GM23338 (cell line): ENCODE measurements around the gene MRTFA.
"Not testable (repeated sequence)": the region's sequence is repeated elsewhere in the genome, so short reads cannot be mapped to it uniquely, and the experiment has no call there.

Source experiments
- EZH2phosphoT487 ChIP-seq: fragments of 200-600 bp; sonication (generic); IDR thresholded peaks from one replicate; pipeline ENCODE4 v1.8.1; 2018; ENCODE audit warnings: antibody characterized with exemption; ENCODE audit not compliant: unreplicated experiment
- JUNB ChIP-seq: IDR thresholded peaks from one replicate; pipeline ENCODE4 v1.6.1; 2016; ENCODE audit warnings: antibody characterized with exemption; ENCODE audit not compliant: unreplicated experiment
- NANOG ChIP-seq: IDR thresholded peaks from 2 replicates; pipeline ENCODE4 v1.6.1; 2016; ENCODE audit warnings: antibody characterized with exemption, borderline replicate concordance
- POLR2AphosphoS5 ChIP-seq: IDR thresholded peaks from 2 replicates; pipeline ENCODE4 v1.6.1; 2016; ENCODE audit warnings: antibody characterized with exemption, low read depth
- ZNF331 ChIP-seq: fragments of 250-450 bp; sonication (Bioruptor Pico); IDR thresholded peaks from 2 replicates; pipeline ENCODE4 v1.5.0; 2020; ENCODE audit warnings: low read depth, mild to moderate bottlenecking, moderate library complexity
- TF ChIP-seq, protein P1 (sequence below), 2 experiments: fragments of 200-600 bp in 1 of 2; sonication (generic) in 1 of 2; conservative IDR thresholded peaks; 2 replicates each; pipeline versions ENCODE4 v1.5.1 to v1.6.1; 2016 to 2017; ENCODE audit warnings: antibody characterized with exemption in 2 of 2, low read depth in 2 of 2, mild to moderate bottlenecking in 2 of 2, moderate library complexity in 1 of 2
- TF ChIP-seq, protein P2 (sequence below): IDR thresholded peaks from one replicate; pipeline ENCODE4 v1.6.1; 2018; ENCODE audit warnings: antibody characterized with exemption; ENCODE audit not compliant: unreplicated experiment

DNA sequence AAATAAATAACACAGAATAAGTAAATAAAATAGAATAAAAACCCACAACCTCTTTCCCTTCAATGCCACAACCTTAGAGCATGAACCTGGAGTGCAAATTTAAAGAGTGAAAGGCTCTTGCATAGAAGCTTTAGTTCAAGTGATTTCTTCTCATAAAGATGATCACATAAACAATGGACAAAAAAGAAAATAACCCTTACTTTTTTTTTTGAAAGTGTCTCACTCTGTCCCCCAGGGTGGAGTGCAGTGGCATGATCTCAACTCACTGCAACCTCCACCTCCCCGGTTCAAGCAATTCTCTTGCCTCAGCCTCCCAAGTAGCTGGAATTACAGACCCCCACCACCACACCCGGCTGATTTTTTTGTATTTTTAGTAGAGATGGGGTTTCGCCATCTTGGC lies 10.7 kb downstream of the MRTFA start:
- not testable (repeated sequence) for TF ChIP-seq NANOG; POLR2AphosphoS5; EZH2phosphoT487; ZNF331 (CRISPR knock-in tag); JUNB
- TF ChIP-seq, protein P1, sequence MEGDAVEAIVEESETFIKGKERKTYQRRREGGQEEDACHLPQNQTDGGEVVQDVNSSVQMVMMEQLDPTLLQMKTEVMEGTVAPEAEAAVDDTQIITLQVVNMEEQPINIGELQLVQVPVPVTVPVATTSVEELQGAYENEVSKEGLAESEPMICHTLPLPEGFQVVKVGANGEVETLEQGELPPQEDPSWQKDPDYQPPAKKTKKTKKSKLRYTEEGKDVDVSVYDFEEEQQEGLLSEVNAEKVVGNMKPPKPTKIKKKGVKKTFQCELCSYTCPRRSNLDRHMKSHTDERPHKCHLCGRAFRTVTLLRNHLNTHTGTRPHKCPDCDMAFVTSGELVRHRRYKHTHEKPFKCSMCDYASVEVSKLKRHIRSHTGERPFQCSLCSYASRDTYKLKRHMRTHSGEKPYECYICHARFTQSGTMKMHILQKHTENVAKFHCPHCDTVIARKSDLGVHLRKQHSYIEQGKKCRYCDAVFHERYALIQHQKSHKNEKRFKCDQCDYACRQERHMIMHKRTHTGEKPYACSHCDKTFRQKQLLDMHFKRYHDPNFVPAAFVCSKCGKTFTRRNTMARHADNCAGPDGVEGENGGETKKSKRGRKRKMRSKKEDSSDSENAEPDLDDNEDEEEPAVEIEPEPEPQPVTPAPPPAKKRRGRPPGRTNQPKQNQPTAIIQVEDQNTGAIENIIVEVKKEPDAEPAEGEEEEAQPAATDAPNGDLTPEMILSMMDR (conservative IDR thresholded peaks at IDR 0.05; ENCODE audit: low read depth in 2 of 2): not testable (repeated sequence)
- TF ChIP-seq, protein P2, sequence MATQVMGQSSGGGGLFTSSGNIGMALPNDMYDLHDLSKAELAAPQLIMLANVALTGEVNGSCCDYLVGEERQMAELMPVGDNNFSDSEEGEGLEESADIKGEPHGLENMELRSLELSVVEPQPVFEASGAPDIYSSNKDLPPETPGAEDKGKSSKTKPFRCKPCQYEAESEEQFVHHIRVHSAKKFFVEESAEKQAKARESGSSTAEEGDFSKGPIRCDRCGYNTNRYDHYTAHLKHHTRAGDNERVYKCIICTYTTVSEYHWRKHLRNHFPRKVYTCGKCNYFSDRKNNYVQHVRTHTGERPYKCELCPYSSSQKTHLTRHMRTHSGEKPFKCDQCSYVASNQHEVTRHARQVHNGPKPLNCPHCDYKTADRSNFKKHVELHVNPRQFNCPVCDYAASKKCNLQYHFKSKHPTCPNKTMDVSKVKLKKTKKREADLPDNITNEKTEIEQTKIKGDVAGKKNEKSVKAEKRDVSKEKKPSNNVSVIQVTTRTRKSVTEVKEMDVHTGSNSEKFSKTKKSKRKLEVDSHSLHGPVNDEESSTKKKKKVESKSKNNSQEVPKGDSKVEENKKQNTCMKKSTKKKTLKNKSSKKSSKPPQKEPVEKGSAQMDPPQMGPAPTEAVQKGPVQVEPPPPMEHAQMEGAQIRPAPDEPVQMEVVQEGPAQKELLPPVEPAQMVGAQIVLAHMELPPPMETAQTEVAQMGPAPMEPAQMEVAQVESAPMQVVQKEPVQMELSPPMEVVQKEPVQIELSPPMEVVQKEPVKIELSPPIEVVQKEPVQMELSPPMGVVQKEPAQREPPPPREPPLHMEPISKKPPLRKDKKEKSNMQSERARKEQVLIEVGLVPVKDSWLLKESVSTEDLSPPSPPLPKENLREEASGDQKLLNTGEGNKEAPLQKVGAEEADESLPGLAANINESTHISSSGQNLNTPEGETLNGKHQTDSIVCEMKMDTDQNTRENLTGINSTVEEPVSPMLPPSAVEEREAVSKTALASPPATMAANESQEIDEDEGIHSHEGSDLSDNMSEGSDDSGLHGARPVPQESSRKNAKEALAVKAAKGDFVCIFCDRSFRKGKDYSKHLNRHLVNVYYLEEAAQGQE: not testable (repeated sequence)
